Psoas muscle (tissue), 8 donors: ENCODE results near the gene PARVA. TPM values are rescaled to one million over a fixed set of nuclear protein-coding genes. Genes with fewer than 3 reads are reported as not detected.

Experiments used
- ATAC-seq, 4 donors: fragments of 200-7000 bp; cut with Tn5 transposase; one replicate each; pipeline ENCODE4 v1.9.1; 2020; ENCODE audit warnings: moderate library complexity in 3 of 4, mild to moderate bottlenecking in 2 of 4
- DNase-seq, 2 donors: peaks; one replicate each; pipeline ENCODE4 v3.0.0-alpha.2; 2020
- H3K27ac ChIP-seq: fragments of 200-600 bp; one replicate; pipeline ENCODE4 v1.8.0; 2022
- H3K27me3 ChIP-seq, 3 donors: fragments of 200-600 bp in 1 of 3; one replicate each; pipeline versions ENCODE4 v1.6.1 to v1.8.0; 2013 to 2022; ENCODE audit warnings: low read length in 2 of 3, mild to moderate bottlenecking in 2 of 3, moderate library complexity in 1 of 3; ENCODE audit not compliant: insufficient read depth in 3 of 3
- H3K36me3 ChIP-seq, 2 donors: fragments of 200-600 bp in 1 of 2; one replicate each; pipeline versions ENCODE4 v1.6.1 to v1.8.0; 2013 to 2022; ENCODE audit warnings: low read depth in 1 of 2, mild to moderate bottlenecking in 1 of 2, moderate library complexity in 1 of 2; ENCODE audit not compliant: insufficient read depth in 1 of 2
- H3K4me1 ChIP-seq: fragments of 200-600 bp; one replicate; pipeline ENCODE4 v1.8.0; 2022
- H3K4me3 ChIP-seq: fragments of 200-600 bp; one replicate; pipeline ENCODE4 v1.8.0; 2022; ENCODE audit warnings: mild to moderate bottlenecking
- H3K9me3 ChIP-seq: fragments of 200-600 bp; one replicate; pipeline ENCODE4 v1.8.0; 2022
- WGBS, 3 donors: extraction: QIAGEN DNeasy Blood & Tissue Kit; methylation state at CpG; one replicate each; pipeline versions ENCODE4 v1.1.6 to v1.1.7; 2013; 5-methylcytosine and 5-hydroxymethylcytosine counted together
- intact Hi-C, 2 donors: fragments of 100-400 bp; cut with DNase I; formaldehyde crosslinking; loops; one replicate each; pipeline versions ENCODE4 v1.11.0 to v1.14.2; 2022
- polyA plus RNA-seq, 3 donors: library from polyadenylated mRNA; stranded (reverse); fragments of 200-250 nt; gene quantifications; one replicate each; pipeline ENCODE4 v1.2.3, GENCODE V29; 2013
- total RNA-seq, 4 donors: library from RNA; stranded (reverse); fragmentation: NEBNext Ultra II Directional in 2 of 4; extraction: Animal tissue kit (Norgen Biotek cat#: 25700) in 2 of 4; gene quantifications; one replicate each; pipeline versions ENCODE4 v1.2.1 to v1.2.4, GENCODE V29; 2021 to 2023
- TF ChIP-seq, protein P1 (sequence below): fragments of 200-600 bp; IDR thresholded peaks from one replicate; pipeline ENCODE4 v1.8.0; 2022; ENCODE audit warnings: antibody characterized with exemption
- donor health status: healthy with polysubstance abuse.
- donor health status: DM: no; HTN: no; CAD: no; lungs with moderate emphysema.
- donor health status: Bipolar disorder and iron deficiency.
- donor health status: healthy.
- donor health status: DM: yes; HTN: yes; CAD: no.
- donor health status: DM: no; HTN: no; CAD: no.
- donor health status: DM: no; HTN: no; CAD: no.
- donor health status: DM: yes; HTN: yes; CAD: no.

PARVA gene
- total and polyA plus RNA-seq, 7 donors: 4.4 to 22.7 (median 8.5) TPM

DNA sequence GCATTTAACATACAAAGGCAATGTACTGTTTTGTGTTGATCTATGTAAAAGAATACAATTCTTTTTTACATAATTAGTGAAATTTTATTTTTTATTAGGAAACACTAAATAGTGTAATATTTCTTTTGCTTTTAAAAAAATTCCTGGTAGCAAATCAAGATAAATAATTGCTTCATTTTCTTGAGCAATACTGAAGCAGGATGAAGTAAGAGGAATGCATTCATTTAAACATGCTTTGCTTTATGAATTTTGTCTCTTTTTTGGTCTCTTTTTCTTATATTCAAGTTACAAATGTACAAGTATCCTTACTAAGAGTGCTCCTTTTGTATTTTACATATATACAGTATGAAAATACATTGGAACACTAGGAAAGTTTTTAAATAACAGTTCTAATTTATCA is 152.4 kb downstream of the PARVA start:
- Histone ChIP-seq H3K4me1 (no peaks in the 10 kb centered on the region), H3K4me3 (no peak overlapping the region), H3K27me3 (no peaks in the 10 kb centered on the region), H3K27ac (no peak overlapping the region), H3K36me3 (peaks cover 0 to 11% of the 10 kb centered on the region in 2 donors), H3K9me3 (no peaks in the 10 kb centered on the region)
- TF ChIP-seq, protein P1, sequence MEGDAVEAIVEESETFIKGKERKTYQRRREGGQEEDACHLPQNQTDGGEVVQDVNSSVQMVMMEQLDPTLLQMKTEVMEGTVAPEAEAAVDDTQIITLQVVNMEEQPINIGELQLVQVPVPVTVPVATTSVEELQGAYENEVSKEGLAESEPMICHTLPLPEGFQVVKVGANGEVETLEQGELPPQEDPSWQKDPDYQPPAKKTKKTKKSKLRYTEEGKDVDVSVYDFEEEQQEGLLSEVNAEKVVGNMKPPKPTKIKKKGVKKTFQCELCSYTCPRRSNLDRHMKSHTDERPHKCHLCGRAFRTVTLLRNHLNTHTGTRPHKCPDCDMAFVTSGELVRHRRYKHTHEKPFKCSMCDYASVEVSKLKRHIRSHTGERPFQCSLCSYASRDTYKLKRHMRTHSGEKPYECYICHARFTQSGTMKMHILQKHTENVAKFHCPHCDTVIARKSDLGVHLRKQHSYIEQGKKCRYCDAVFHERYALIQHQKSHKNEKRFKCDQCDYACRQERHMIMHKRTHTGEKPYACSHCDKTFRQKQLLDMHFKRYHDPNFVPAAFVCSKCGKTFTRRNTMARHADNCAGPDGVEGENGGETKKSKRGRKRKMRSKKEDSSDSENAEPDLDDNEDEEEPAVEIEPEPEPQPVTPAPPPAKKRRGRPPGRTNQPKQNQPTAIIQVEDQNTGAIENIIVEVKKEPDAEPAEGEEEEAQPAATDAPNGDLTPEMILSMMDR: no peak
- intact Hi-C loops: no loop called here
- DNase-seq: no peak
- no peak for ATAC-seq

DNA sequence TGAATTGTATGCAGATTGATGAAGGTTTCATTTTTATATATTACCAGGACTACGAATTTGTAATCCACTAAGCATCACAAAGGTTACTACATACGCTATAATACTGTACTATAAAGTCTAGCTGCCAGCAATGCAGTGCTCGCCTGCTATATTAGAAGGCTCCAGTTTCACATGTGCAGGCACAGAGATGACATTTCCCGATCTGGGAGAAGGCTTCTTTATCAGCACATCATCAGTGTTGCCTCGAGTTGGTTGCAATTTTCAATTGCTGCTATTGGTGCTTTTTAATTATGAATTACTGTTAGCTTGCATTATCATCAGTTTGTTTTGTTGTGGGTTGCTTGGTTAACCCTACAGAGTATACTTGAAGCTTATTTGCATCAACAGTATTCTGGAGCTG is 153.6 kb downstream of the PARVA start:
- no peak overlapping the region for H3K27ac ChIP-seq
- intact Hi-C loops: no loop called here
- H3K36me3 ChIP-seq: peaks cover 0 to 11% of the 10 kb centered on the region in 2 donors
- no peaks in the 10 kb centered on the region for H3K4me1 ChIP-seq
- WGBS, 3 donors: 80 to 83% (median 81%) methylated on average over 5 of the region's 5 CpGs
- TF ChIP-seq, protein P1: no peak
- H3K27me3 ChIP-seq: no peaks in the 10 kb centered on the region
- H3K4me3 ChIP-seq: no peak overlapping the region
- no peak for ATAC-seq
- no peak for DNase-seq
- H3K9me3 ChIP-seq: no peaks in the 10 kb centered on the region

DNA sequence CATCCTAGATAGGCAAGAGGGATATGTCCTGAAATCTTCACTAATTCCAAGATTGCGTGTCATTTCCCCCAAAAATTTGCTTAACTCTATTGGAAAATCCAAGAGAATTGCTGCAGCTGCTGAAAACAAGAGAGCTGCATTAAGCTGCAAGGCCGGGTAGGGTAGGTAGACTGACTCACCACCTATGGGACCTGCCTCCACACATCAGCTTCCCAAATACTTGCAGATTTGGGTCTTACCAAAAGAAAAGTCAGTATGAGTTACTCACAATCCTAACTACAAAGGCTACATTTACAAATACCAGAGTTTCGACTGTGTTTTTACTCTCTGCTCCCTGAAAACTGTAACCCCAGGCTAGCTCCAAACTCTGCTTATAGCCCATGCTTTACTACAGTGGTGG is 154.3 kb downstream of the PARVA start:
- Histone ChIP-seq H3K4me1 (no peaks in the 10 kb centered on the region), H3K9me3 (no peaks in the 10 kb centered on the region), H3K4me3 (no peak overlapping the region), H3K27me3 (no peaks in the 10 kb centered on the region), H3K27ac (no peak overlapping the region), H3K36me3 (peaks cover 0 to 11% of the 10 kb centered on the region in 2 donors)
- TF ChIP-seq, protein P1: no peak
- intact Hi-C loops: no loop called here
- ATAC-seq: no peak
- WGBS, 3 donors: 93 to 97% (median 96%) methylated on average over 3 of the region's 3 CpGs
- no peak for DNase-seq

DNA sequence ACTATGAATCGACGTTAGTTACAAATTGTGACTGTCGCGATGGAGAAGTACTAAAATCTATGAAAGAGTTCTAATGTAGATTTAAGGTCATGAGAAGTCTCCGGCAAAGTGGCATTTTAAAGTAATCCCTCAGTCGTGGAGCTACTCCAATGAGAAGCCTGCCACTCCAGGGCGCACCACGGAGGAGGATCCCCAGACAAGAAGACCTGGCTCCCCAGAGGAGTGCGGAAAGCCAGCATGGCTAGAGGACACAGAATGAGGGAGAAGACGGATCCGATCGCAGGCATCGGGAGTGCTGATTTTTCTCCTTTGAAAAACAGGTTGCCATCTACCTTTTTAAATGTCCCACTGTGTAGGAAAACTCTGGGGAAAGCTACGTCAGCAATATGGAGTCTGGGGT is 155.2 kb downstream of the PARVA start:
- H3K27ac ChIP-seq: no peak overlapping the region
- no peak for DNase-seq
- no peak for ATAC-seq
- H3K27me3 ChIP-seq: no peaks in the 10 kb centered on the region
- no peaks in the 10 kb centered on the region for H3K9me3 ChIP-seq
- no peak overlapping the region for H3K4me3 ChIP-seq
- H3K36me3 ChIP-seq: peaks cover 0 to 11% of the 10 kb centered on the region in 2 donors
- TF ChIP-seq, protein P1: no peak
- intact Hi-C loops: no loop called here
- peaks cover 3% of the 10 kb centered on the region for H3K4me1 ChIP-seq
- WGBS, 3 donors: 96 to 98% (median 97%) methylated on average over 14 of the region's 14 CpGs

DNA sequence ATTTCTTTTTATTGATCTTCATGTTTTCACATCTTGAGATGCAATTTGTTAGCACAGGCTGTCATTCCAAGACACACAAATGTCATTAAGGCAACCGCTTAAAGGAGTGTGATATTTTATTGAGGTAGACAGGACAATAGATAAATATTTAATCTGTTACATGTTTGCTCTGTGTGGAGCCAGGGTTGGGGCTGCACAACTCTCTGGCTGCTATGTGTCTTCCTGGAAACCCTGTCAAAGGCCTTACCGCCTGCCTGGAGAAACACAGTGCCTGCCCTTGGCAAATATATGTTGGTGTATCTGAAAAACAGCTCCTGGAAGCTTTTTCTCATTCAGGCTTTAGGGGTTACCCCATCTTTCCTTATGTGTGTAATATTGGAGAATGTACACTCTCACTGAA is 157.2 kb downstream of the PARVA start:
- ATAC-seq (no peak), DNase-seq (no peak)
- Histone ChIP-seq H3K4me3 (no peak overlapping the region), H3K27ac (no peak overlapping the region), H3K9me3 (no peaks in the 10 kb centered on the region), H3K27me3 (no peaks in the 10 kb centered on the region), H3K36me3 (no peaks in the 10 kb centered on the region), H3K4me1 (peaks cover 3% of the 10 kb centered on the region)
- 91 to 96% (median 95%) methylated on average over 2 of the region's 2 CpGs for WGBS, 3 donors
- TF ChIP-seq, protein P1: no peak
- intact Hi-C loops: no loop called here
